GM19463 (cell line): ENCODE measurements around the gene CNST.

Experiments used
- ATAC-seq: cut with Tn5 transposase; IDR thresholded peaks from one replicate; pipeline ENCODE4 v1.9.1; 2021; ENCODE audit warnings: mild to moderate bottlenecking, moderate library complexity; ENCODE audit not compliant: unreplicated experiment

CNST gene, protein sequence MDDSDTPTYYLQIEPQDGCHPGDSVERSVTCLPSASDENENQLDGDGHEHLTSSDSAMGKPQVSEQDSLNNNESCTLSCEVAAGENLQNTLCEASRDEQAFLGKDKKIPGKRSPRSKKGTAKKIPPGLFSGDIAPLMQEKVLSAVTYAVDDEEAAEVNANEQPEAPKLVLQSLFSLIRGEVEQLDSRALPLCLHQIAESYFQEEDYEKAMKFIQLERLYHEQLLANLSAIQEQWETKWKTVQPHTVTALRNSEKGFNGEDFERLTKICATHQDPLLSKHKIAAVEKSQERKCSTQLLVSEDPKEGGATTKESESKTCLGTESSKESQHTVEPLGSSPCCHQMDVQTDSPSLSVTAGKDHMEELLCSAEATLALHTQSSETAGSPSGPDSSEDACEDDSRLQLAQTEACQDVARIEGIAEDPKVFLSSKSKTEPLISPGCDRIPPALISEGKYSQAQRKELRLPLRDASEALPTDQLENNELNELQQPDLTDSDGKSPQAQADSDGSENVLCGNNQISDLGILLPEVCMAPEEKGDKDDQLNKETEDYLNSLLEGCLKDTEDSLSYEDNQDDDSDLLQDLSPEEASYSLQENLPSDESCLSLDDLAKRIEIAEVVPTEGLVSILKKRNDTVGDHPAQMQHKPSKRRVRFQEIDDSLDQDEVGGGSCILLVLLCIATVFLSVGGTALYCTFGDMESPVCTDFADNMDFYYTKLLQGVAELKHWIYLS

DNA sequence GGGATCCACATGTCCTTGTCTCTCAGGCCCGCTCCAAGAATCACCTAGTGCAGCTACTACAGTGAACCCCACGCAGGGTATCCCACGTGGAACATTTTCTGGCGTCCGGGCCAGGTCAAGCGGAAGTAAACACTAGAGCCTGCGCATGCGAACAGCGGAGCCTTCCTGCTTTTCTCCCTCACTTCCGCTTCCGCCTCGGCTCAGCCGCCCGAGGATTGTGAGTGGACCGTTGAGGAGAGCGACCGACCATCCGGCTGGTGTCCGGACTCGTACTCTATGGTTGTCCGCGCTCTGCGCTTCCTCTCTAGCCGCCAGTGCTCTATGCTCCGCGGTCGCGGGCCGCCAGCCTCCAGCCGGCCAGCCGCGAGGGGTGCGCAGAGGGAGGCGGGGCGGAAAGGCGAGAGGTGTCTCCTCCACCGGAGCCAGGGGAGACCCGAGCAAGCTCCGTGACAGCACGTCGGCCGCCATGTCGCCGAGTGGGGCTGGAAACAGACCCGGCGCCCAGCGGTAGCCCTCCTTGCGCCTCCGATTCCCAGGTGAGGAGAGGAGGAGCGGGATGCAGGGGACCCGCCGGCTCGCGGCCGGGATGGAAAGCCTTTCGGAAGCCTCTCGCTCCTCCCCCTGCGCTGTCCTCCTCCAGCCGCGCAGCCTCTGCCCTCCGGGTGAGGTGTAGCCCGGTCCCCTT lies at the start of gene CNST, which contains the start of gene TFB2M:
Gene CNST, plus strand, starts transcription at position 329 of the 685 bp plus-strand sequence. CDS start 25,107 bp downstream, outside the sequence.
Gene TFB2M, minus strand, starts transcription at position 134 of the 685 bp plus-strand sequence. Its CDS starts 123 bp downstream, at position 11.
- peak; percentile 91 for ATAC-seq

DNA sequence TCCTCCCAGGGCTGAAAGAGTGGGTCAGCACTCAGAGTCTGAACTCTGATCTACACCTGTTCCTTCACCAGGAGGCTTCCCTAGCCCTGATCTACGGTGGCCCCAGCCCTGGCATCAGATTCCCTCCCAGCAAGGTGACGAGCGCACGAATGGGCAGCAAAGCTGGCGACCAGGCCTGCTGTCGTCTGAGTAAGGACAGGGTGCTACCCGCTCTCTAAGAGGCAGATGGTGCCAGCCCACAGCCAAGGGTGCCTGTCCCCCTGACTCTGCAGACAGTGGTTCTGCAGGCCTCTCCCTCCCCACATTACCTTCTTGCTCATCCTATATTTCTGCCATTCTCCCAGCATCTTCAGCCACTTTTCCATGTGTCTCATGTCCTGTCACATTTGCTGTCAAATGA lies 48.9 kb upstream of the CNST start:
- no peak for ATAC-seq

DNA sequence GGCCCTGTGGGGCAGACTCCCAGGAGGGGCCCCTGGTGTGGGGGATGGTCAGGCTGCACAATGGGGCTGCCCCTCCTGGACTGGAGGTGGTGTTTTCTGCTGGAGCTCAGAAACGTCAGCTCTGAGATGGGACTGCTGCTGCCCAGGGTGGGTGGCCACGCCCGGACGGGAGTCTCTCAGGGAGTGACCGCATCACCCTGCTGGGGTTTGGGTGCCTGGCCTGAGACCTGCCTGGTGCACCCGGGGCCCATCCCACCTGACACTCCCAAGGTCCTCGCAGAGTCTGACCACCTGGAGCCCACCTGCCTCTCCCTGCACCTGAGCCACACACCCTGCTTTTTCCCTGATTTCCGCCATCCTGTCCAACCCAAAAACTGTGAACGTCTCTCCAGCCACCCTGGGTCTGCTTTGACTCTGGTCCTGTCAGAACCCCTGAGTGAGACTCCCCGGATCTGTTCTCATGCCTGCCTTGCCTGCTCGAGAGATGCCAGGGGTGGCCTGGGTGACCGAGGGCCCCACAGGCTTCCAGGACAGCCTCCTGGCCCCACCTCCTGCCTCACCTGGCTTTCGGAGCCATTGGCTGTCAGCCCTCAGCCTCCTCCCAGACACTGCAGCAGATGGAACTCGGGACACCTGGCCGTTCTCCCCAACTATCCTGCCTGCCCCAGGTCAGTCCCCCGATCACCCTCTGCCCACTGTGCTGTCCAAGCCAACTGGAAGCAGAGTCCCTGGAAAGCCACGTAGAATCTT lies 47.6 kb upstream of the CNST start:
- ATAC-seq = no peak

DNA sequence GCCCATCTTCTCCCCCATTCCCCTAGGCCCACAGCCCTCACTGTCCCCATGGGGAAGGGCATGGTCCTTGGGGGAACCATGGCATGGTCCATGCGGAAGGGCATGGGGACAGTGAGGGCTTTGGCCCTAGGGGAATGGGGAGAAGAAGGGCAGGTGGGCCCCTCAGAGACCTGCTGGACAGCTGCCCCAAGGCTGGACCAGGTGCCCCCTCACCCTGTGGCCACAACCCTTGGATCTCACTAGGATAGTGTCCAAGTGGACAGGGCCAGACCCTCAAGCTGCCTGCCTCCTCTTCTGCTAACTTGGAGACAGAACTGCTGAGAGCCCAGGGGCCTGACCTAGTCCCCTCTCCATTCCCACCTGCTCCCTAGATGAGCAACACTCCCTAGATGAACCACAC lies 46.7 kb upstream of the CNST start:
- ATAC-seq = no peak

DNA sequence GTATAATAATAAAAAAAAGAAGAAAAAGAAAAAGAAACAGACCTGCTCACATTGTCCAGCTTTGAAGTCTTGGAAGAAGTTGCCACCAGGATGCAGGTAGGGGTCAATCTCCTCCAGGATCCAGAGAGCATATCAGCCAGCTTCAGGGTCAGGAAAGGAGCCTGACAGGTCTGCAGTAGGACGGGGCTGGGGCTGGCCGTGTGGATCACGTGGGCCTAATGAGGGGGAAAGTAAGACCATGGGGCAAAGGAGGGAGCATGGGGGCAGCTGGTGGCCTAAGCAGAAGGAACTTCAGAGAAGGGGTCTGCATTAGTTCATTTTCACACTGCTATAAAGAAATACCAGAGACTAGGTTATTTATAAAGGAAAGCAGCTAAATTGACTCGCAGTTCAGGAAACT lies 39.9 kb upstream of the CNST start:
- ATAC-seq = no peak

DNA sequence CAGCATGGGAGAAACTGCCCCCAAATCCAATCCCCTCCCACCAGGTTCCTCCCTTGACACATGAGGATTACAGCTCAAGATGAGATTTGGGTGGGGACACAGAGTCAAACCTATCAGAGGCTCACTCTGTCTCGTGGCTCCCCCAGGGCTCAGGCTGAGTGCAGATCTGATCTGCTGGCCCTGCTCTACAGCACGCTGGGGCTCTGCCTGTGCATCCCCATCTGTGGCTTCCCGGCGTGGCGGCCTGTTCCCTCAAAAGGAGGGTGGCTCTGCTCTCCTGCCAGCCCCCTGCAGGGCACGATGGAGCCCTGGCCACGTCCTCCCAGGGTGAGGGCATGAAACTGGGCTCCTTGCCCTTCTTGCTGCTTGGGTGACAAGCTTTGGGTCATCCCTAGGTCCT lies 39.3 kb upstream of the CNST start:
- ATAC-seq = no peak

DNA sequence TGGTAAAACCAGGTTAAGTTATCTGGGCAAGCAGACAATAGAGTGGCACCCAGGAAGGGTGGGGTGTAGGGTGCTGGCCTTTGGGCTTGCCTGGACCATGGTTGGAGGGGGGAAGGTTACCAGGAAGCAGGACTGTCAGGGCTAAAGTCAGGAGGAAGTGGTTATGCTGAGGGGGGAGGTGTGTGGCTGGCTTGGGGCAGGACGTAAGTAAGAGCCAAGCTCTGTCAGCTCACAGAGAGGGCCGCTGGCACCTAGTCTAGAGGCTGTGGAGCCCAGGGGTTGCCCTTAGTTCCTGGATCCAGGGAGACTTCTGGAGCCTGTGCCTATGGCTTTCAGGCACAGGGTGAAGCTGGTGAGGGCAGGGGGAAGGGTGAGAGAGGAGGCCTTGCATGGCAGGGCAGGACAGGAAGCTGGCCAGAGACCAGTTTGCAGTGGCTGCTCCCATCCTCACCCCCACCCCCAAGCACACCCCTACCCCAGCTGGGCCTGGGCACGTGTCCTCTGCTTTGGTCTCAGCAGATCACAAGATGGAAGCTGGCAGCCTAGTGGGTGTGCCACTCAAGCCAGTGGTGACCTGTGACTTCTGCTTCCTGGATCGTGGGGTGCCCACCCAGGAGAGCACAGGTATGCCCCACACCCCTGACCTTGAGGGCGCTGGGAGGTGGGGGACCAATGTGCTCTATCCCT lies 38.7 kb upstream of the CNST start:
- ATAC-seq = no peak

DNA sequence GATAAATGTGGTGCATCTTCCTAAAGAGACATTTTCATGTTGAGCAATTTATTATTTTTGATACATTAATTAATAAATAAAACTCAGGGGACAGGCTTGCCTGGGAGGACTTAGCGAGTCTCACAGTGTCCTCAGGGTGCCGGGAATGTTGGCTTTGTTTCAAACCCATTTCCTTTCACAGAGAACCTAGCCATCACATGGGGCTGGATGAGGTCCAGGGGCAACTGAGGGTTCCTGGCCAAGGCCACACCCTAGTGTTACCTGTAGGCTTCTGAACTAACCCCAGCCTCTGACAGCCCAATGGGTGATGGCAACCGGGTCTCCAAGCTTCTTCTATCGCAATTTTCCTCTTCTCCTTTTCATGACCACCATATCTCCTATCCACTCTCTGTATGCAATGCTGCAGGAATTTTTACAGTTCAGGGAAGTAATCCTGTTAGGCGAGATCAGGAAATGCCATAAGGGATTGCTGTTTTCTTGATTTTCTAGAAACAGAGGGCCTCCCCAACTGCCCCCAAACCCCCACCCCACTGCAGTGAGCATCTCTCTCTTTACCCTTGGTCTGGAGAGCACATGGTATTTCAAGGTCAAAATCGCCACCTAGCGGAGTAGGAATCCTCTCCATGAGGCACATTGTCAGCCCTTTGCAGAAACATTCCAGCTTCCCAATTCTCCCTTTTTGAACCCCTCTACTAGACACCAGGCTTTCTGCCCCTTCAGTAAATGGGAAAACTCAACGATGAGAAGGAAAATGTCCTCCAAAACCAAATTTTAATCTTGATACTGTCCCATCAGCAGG lies 37.1 kb upstream of the CNST start:
- ATAC-seq = no peak

DNA sequence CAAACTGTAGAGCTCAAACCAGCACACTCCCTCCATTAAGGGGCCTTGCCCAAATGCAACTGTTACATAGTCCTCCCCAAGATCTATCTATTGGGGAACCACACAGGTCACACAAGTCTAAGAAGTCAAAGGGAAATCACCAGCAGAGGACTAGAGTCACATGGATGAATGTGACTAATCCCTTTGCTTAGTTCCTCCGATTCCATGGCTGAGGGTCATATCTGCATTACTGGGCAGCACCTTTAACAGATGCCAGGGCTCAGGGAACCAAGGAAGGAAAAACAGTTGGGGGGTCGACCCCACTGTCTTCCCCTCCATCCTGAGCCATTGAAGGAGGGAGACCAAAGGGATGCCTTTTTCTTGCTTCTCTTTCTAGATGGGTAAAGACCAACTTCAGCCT lies 35.8 kb upstream of the CNST start:
- ATAC-seq = no peak

DNA sequence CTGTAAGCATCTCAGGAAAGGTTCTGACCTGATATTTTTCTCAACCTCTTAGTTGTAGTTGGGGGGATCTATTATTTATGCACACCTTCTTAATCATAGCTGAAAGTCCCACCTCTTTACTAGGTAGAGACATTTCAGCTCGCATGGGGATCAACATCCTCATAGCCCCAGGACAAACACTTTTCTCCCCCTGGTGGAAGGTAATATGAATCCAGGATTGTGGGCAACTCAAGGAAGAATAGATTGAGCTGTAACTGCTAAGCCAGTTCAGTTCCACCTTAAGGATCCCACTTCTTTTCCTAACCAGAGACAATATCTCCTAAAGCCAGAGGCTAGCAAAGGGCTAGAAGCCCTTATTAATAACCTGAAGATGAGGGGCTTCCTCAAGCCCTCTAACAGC lies 33.7 kb upstream of the CNST start:
- no peak for ATAC-seq

DNA sequence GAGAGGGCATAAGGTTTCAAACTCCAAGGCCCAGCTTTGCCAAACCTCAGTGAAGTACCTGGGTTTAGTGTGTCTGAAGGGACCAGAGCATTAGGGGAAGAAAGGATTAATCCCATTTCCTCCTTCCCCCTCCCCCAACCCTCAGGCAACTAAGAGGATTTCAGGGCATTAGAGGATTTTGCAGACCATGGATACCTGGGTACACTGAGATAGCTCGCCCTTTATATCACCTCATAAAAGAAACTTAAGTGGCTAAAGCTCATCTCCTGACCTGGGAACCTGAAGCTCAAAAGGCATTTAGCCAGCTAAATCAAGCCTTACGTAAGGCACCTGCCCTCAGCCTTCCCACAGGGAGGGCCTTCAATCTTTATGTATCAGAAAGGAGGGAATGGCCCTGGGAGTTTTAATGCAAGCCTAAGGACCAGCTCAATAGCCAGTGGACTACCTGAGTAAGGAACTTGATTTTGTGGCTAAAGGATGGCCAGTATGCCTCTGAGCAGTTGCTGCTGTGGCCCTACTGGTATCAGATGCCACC lies 32.8 kb upstream of the CNST start:
- no peak for ATAC-seq

DNA sequence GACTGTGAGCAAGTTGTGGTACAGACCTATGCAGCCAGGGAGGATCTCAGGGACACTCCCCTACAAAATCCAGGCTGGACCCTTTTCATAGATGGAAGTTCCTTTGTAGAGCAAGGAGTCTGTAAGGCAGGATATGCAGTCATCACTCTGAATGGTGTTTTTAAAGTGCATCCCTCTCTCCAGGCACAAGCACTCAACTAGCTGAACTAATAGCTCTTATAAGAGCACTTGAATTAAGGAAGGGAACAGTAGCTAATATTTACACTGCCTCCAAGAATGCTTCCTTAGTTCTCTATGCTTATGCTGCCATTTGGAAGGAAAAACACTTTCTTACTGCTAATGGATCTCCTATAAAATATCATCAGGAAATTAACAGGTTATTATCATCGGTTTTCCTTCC lies 32.1 kb upstream of the CNST start:
- ATAC-seq = no peak

DNA sequence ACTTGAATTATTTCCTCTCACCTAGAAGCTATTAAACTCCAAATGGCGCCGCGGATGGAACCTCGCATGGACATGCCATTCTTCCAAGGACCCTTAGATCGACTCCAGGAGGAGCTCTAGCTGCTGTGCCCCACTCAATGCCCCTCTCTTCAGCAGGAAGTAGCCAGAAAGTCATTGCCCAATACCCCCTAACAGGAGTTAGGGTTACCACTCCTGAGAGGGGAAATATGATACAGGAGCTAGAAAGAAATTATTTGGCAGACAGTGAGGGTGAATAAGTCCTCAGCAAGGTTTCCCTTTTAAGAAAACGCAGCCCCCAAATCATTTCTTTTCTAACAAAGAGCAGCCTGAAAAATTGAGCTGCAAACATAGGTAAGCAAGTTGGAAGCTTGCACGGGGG lies 28.8 kb upstream of the CNST start:
- no peak for ATAC-seq

DNA sequence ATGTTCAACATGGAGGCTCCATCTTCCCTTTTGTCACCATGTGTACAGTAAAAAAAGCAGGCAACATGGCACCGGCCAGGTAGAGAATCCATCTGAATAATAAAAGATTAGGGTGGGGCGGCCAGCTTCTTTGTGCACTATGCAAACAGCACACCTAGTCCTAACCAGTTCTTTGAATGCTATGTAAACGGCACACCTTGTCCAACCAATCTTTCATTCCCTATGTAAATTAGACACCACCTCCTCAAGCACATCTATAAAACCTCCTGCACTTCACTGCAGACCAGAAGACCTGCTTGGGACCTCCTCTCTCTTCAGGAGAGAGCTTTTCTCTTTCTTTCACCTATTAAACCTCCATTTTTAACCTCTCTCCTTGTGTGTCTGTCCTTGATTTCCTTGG lies 28.4 kb upstream of the CNST start:
- ATAC-seq = no peak

DNA sequence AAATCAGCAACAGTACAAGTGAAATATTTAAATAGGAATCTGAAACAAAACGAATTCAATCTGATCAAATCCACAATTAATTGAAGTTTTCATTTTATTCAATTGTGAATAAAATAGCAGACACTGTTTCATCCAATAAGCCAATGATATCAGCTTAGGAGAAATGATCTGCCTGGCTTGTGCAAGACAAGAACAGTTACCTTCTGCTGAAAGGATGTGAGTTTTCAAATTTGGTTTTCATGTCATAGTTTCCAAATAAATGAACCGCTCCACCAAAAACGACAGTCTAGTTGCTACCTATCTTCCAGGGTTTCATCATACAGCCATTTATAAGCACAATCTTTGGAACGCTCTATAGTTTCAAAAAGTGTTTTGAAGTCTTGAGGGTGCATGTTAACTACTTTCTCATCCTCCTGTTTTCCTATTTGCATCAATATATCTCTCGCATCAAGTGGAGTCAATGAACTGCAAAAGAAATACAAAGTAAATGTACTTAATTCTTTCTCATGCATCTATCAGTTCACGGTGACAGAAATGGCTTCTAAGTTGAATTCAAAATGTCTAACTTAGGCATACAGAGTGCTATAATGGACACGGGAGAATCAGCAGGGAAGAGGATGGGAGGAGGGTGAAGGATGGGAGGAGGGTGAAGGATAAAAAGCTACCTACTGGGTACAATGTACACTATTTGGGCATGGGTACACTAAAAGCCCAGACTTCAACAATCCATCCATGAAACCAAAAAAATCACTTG lies 25.3 kb upstream of the CNST start:
- ATAC-seq = no peak

DNA sequence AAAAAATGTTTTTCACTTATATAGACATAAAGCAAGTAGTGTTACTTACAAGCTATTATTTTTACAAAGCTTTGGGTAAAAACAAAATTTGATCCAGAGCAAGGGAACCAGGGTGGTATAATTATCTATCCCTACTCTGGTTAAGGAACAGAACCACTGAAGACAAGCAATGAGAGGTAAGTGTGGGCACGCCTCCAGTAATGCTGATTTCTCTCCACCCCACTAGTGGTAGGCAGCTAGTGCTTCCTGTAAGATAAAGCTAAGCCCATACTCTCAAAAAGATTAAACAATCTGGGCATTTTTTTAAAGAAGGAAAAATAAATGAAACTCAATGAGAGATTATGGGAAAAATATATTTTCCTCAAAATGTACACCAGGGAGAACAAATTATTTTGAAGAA lies 22.3 kb upstream of the CNST start:
- ATAC-seq = no peak

DNA sequence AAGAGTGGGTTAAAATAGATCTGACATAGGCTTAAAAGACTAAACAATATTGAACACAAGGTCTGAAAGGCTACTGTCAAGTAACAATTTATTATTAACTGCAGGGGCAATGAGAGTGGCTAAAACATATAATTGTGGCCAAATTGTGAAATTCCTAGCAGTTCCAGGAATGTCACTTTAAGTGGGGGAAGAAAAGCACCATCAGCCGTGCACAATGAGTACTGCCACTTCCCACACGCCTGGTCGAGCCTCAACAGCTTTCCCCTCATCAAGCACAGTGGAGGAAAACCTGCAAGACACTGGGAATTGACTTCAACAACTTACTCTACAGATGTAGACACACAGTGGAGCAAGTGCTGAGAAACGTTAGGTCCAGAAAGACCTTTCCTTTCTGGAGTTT lies 16.6 kb upstream of the CNST start:
- ATAC-seq = no peak

DNA sequence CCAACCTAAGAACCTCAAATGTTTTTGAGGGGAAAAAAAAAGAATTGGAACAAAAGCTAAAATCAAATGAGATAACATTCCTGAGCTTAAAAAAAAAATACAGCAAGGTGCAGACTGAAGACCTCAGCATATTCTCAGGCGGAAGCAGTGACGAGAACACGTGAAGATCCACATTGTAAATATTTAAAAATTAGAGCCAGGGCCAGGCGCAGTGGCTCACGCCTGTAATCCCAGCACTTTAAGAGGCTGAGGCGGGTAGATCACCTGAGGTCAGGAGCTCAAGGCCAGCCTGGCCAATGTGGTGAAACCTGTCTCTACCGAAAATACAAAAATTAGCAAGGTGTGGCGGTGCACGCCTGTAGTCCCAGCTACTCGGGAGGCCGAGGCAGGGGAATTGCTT lies 15.9 kb upstream of the CNST start:
- no peak for ATAC-seq

DNA sequence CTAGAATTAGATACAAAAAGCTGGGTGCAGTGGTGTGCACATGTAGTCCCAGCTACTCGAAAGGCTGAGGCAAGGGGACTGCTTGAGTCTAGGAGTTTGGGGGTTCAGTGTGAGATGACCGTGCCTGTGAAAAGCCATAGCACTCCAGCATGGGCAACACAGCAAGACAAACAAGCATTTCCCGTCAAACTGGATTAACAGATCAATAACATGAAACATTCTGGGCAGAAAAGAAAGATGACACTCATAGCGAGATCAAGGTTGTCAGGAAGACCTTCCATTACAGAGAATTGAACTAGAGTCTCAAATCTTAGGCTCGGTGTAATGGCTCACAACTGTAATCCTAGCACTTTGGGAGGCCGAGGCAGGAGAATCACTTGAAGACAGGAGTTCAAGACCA lies 14.1 kb upstream of the CNST start:
- no peak for ATAC-seq
